ENCODE results near the gene FHIT.

DNA sequence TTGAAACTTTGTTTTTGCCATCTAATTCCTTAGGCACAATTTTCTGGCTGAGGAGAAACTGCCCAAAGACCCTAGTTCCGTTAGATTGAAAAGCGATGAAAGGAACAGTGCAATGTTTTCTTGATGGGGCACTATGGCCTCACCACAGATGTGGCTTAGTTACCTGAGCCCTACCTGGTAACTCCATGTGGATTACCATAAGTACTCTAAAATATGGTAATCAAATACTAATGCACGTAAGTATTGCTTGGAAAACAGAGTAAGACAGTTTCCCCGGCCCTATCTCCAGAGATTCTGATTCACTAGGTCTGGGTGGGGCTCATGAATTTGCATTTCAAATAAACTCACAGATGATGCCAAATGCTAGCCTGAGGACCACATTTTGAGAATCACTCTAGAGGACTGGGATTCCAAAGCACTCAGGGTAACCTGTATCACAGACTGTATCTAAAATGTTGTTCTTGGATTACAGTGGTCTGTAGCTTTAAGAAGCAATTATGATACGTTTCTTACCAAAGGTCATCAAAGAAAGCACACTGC is 806.3 kb downstream of the FHIT start:
- TF ChIP-seq, protein P1, sequence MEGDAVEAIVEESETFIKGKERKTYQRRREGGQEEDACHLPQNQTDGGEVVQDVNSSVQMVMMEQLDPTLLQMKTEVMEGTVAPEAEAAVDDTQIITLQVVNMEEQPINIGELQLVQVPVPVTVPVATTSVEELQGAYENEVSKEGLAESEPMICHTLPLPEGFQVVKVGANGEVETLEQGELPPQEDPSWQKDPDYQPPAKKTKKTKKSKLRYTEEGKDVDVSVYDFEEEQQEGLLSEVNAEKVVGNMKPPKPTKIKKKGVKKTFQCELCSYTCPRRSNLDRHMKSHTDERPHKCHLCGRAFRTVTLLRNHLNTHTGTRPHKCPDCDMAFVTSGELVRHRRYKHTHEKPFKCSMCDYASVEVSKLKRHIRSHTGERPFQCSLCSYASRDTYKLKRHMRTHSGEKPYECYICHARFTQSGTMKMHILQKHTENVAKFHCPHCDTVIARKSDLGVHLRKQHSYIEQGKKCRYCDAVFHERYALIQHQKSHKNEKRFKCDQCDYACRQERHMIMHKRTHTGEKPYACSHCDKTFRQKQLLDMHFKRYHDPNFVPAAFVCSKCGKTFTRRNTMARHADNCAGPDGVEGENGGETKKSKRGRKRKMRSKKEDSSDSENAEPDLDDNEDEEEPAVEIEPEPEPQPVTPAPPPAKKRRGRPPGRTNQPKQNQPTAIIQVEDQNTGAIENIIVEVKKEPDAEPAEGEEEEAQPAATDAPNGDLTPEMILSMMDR (IDR thresholded peaks at IDR 0.05), result no peak
- no peak for TF ChIP-seq POLR2A (IDR thresholded peaks at IDR 0.05)
